ENCODE measurements around the gene WDR11.

WDR11 gene, protein sequence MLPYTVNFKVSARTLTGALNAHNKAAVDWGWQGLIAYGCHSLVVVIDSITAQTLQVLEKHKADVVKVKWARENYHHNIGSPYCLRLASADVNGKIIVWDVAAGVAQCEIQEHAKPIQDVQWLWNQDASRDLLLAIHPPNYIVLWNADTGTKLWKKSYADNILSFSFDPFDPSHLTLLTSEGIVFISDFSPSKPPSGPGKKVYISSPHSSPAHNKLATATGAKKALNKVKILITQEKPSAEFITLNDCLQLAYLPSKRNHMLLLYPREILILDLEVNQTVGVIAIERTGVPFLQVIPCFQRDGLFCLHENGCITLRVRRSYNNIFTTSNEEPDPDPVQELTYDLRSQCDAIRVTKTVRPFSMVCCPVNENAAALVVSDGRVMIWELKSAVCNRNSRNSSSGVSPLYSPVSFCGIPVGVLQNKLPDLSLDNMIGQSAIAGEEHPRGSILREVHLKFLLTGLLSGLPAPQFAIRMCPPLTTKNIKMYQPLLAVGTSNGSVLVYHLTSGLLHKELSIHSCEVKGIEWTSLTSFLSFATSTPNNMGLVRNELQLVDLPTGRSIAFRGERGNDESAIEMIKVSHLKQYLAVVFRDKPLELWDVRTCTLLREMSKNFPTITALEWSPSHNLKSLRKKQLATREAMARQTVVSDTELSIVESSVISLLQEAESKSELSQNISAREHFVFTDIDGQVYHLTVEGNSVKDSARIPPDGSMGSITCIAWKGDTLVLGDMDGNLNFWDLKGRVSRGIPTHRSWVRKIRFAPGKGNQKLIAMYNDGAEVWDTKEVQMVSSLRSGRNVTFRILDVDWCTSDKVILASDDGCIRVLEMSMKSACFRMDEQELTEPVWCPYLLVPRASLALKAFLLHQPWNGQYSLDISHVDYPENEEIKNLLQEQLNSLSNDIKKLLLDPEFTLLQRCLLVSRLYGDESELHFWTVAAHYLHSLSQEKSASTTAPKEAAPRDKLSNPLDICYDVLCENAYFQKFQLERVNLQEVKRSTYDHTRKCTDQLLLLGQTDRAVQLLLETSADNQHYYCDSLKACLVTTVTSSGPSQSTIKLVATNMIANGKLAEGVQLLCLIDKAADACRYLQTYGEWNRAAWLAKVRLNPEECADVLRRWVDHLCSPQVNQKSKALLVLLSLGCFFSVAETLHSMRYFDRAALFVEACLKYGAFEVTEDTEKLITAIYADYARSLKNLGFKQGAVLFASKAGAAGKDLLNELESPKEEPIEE

GRCh38 chr10:120850911-120851865 lies at the start of gene WDR11:
Gene WDR11, plus strand, starts transcription at chr10:120851362. Its CDS starts 59 bp downstream, at chr10:120851421.
- H3K4me3 ChIP-seq (ENCODE audit: low read depth, low read length) = peak within 1 kb of the TSS; percentile 88

GRCh38 chr10:120802935-120803334 lies 48.2 kb upstream of the WDR11 start:
- H3K4me3 ChIP-seq (ENCODE audit: low read depth, low read length) = no peak overlapping the region

DNA sequence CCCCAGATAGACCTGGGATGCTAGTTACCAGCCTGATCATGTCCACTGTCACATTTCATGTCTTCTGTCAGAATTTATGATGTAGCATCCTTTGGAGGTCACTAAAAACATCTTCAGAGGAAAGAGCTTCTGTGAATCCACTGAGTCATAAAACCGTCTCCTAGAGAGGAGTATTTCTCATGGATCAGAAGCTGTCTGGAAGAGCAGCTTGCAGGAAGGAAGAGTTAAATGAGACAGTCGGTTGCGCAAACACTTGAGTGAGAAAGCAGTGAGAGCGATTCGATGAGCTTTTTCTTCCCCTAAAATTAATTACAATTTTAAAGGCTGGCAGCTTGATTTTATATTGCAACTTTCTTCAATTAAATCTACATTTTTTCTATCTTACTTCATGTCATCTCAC lies 47.2 kb upstream of the WDR11 start:
- H3K4me3 ChIP-seq (ENCODE audit: low read depth, low read length) = no peak overlapping the region

DNA sequence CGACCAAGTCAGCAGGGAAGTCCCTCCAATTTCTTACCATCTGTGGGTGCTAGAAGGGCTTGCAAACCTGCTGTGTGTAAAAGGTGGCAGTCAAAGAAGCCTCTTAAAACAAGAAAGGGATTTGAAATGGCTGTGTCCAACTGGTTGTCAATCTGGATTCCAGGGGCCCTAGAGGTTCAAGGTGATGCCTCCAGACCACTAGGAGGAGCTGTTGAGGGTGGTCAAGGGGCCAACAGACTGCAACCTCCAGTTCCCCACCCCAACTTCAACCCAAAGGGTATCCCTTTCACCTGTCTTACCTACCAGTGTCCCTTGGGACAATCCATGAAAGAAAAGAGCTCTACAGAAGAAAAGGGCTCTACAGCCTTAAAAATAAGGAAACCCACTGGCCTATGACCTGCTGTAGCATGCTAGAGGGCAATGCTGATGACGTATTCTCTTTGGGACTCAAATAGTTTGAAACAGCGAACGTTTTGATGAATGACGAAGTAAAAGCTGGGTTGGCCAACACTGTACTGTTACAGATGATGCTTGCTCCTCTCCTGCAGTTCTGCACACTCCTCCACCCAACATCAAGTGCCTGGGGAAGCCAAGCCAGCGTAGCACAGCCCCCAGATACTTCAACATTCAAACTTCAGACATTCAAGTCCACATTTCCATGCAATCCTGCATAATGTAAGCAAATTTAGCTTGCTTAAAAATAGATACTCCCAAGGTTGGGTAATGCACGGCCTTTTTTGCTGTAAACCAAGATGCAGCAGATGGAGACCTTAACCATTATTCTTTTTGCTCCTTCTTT lies 45.9 kb upstream of the WDR11 start:
- no peak overlapping the region for H3K4me3 ChIP-seq (ENCODE audit: low read depth, low read length)

GRCh38 chr10:120806081-120806480 lies 45.1 kb upstream of the WDR11 start:
- no peak overlapping the region for H3K4me3 ChIP-seq (ENCODE audit: low read depth, low read length)

GRCh38 chr10:120810298-120810697 lies 40.9 kb upstream of the WDR11 start:
- no peak overlapping the region for H3K4me3 ChIP-seq (ENCODE audit: low read depth, low read length)

GRCh38 chr10:120813085-120813484 lies 38.1 kb upstream of the WDR11 start:
- no peak overlapping the region for H3K4me3 ChIP-seq (ENCODE audit: low read depth, low read length)

- no peak overlapping the region for H3K4me3 ChIP-seq (ENCODE audit: low read depth, low read length)
Measured at GRCh38 chr10:120818301-120818700, 32.9 kb upstream of the WDR11 start.

DNA sequence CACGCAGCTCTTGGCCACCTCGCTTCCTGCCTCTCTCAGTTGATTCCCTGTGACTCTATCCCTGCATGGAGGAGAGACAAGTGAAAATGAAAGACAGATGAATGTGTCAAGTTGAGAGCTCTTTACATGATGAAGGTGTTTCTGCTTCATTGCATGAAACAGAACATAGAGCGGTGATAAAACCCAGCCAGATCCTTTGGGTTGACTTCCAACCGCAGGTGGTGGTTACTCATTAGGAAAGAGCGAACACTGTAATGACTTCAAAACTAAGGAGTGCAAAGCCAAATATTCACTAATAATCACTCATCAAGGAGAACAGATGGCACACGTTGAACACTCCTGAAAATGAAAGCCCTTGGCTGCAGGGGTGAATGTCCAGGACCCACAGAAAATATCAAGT lies 31.8 kb upstream of the WDR11 start:
- H3K4me3 ChIP-seq (ENCODE audit: low read depth, low read length) = no peak overlapping the region

DNA sequence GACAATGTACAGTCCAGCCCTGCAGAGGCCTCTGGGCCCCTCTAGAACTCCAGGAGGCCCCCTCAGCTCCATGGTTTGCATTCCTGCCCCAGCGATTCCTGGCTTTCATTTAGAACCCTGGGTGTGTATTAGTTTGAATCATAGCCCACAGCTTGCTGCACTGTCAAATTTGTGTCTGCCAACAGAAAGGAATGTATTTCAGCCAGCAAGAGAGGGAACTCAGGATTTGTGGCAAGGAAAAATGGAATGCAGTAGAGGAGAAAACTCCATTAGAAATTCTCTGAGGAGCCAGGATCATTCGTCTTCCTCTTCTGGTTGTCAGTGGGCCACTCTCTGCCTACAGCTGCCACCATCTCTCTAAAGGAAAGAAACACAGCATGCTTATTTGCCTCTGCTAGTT lies 27.9 kb upstream of the WDR11 start:
- no peak overlapping the region for H3K4me3 ChIP-seq (ENCODE audit: low read depth, low read length)

DNA sequence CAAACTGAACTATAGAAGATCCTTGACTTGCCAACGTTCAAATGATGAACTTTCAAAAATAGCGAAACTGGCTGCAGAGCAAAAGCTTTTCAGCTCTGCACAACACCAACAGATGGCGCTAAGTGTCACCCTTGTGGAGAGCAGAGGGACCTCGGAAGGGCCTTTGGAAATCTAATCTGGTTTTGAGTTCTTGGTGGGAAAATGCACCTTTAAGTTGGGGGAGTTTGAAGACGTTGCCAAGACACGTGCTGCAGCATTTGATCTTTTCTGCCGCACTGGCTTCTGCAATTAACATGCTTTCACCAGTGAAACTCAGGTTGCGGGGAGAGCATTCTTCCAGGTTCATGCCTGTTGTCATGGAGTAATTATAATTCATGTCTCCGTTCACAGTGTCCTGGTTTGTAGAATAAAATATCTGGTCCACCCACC lies 26.3 kb upstream of the WDR11 start:
- no peak overlapping the region for H3K4me3 ChIP-seq (ENCODE audit: low read depth, low read length)

GRCh38 chr10:120825878-120826769 lies 25.0 kb upstream of the WDR11 start:
- no peak overlapping the region for H3K4me3 ChIP-seq (ENCODE audit: low read depth, low read length)

DNA sequence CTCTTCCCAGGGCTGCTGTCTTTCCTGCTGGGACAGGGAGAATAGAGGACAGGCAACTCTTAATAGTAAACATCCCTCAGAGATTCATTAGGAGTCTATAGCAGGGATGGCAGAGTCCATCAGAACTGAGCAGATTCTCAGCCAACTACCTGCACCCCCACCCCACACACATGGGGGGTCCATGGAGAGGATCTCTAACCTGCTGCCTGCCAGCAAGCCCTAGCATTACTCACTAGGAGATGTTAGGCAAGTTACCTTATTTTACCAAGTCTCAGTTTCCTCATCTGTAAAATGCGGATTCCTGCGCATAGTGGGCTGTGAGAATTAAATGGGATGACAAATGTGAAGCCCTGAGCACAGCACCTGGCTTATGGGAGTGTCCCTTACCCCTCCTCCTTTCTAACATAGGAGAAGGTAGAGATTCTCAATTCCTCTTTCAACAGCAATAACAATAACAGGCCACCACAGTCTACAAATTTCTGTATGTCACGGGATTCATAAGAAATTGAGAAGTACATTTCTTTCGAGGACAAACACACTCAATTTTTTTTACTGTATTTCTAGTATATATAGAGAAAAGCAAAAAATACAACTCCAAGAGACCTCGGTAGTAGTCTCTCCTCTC lies 23.8 kb upstream of the WDR11 start:
- H3K4me3 ChIP-seq (ENCODE audit: low read depth, low read length) = no peak overlapping the region

DNA sequence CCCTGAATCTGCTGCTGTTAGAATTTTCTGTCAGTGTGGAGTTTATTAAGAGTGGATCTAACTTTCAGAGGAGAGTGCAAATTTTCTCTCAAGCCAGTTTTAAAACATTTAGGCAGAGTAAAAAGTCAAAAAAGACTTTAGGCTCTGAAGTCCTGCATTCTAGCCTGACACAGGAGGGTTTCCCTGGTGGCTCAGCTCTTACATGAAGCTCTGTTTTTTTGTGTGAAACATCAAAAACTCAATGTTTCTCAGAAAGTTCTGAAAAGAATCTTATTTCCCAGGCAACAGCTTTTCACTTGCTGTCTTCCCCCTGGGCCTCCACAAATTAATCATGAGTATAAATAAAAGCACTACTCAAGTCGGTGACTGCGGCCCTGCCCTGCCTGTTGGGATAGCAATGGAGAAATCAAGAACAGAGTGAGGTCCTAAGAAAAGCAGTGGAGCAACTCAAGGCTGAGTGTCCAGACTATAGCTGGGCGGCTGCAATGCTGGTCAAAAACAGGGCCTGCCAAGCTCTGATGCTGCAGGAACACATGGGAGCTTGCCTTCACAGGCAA lies 22.3 kb upstream of the WDR11 start:
- no peak overlapping the region for H3K4me3 ChIP-seq (ENCODE audit: low read depth, low read length)

DNA sequence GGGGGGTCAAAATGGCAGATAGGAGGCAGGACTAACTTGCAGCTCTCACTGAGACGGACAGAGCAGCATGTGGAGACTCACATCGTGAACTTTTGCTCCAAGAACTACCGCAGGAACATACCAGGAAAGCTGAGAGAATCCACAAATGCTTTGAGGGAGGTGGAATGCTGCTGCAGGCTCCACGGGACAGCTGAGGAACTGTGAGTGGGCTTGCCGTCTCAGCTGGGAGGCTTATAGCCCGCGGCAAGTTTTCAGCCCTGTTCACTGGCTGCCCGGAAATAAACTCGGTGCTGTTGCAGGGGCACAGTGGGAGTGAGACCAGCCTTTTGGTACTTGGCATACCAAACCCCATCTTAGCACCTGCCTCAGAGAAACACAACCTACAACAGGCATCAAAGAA lies 19.1 kb upstream of the WDR11 start:
- H3K4me3 ChIP-seq (ENCODE audit: low read depth, low read length) = no peak overlapping the region

GRCh38 chr10:120833222-120833928 lies 17.8 kb upstream of the WDR11 start:
- H3K4me3 ChIP-seq (ENCODE audit: low read depth, low read length) = no peak overlapping the region

GRCh38 chr10:120835603-120836002 lies 15.6 kb upstream of the WDR11 start:
- H3K4me3 ChIP-seq (ENCODE audit: low read depth, low read length) = no peak overlapping the region

Data from iPS-11a (cell line).